ENCODE measurements around the gene GPN2. TPM values are rescaled to one million over a fixed set of nuclear protein-coding genes. Genes with fewer than 3 reads are reported as not detected.

The GPN2 gene
- polyA plus RNA-seq, 1 experiment = 28.7 TPM

- CTCF ChIA-PET = interaction anchor here (0.5 kb wide), 1 partner anchor 45 kb away, joined by 4 read pairs; no protein-coding TSS in a partner anchor
- Histone ChIP-seq H3K27me3 (ENCODE audit: control insufficient read depth, insufficient read depth, low read length) (no peaks in the 10 kb centered on the region), H3K9me3 (ENCODE audit: control insufficient read depth, insufficient read depth, low read length) (no peaks in the 10 kb centered on the region), H3K4me3 (ENCODE audit: low read depth, low read length) (no peak overlapping the region), H3K27ac (ENCODE audit: low read depth, low read length) (no peak overlapping the region)
- no peak for DNase-seq (ENCODE audit: low read depth, low spot score)
- TF ChIP-seq CTCF (IDR thresholded peaks at IDR 0.05; ENCODE audit: low read depth, low read length) = no peak
- POLR2A ChIA-PET = interaction anchor here (1.4 kb wide), 1 partner anchor 10 kb away, joined by 4 read pairs; no protein-coding TSS in a partner anchor
These were observed 26.4 kb downstream of the GPN2 start for GRCh38 chr1:26863685-26864077.

DNA sequence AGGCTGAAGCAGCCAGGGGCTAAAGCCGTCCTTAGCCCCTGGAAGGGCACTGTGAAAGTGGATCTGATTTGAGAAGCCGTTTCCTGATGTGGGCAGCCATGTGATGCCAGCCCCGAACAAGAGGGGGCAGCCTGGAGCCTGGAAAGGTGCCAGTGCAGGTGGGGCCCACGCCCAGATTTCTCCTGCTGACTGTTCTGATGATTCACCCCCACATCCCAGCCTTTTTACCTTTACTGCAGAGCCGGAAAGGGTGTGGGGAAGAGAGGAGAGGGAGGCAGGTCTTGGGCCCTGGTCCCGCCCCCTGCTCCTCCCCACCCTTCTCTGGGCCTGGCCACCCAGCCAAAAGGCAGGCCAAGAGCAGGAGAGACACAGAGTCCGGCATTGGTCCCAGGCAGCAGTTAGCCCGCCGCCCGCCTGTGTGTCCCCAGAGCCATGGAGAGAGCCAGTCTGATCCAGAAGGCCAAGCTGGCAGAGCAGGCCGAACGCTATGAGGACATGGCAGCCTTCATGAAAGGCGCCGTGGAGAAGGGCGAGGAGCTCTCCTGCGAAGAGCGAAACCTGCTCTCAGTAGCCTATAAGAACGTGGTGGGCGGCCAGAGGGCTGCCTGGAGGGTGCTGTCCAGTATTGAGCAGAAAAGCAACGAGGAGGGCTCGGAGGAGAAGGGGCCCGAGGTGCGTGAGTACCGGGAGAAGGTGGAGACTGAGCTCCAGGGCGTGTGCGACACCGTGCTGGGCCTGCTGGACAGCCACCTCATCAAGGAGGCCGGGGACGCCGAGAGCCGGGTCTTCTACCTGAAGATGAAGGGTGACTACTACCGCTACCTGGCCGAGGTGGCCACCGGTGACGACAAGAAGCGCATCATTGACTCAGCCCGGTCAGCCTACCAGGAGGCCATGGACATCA, 27.1 kb downstream of the GPN2 start, which contains the start of gene SFN:
TSS of gene SFN (plus strand) at position 369 of the 904 bp plus-strand sequence. CDS start at position 433, 64 bp downstream.
- ChIA-PET POLR2A (no interaction called here), CTCF (interaction anchor here (0.5 kb wide), 1 partner anchor 44 kb away, joined by 4 read pairs; no protein-coding TSS in a partner anchor)
- TF ChIP-seq CTCF (IDR thresholded peaks at IDR 0.05; ENCODE audit: low read depth, low read length) = 0 out of 2 replicates have a peak, but pooled peaks have one; percentile 6
- H3K27me3 ChIP-seq (ENCODE audit: control insufficient read depth, insufficient read depth, low read length) = no peaks in the 10 kb centered on the region
- no peak within 1 kb of the TSS for H3K27ac ChIP-seq (ENCODE audit: low read depth, low read length)
- DNase-seq (ENCODE audit: low read depth, low spot score) = no peak
- no peaks in the 10 kb centered on the region for H3K9me3 ChIP-seq (ENCODE audit: control insufficient read depth, insufficient read depth, low read length)
- H3K4me3 ChIP-seq (ENCODE audit: low read depth, low read length) = peak within 1 kb of the TSS; percentile 34

GRCh38 chr1:26861889-26862378, 28.1 kb downstream of the GPN2 start:
- ChIA-PET CTCF (interaction anchor here (0.9 to 1.3 kb wide), 3 partner anchors 25 to 260 kb away, joined by 3 to 5 read pairs (median 3); no protein-coding TSS in a partner anchor), POLR2A (no interaction called here)
- no peaks in the 10 kb centered on the region for H3K27me3 ChIP-seq (ENCODE audit: control insufficient read depth, insufficient read depth, low read length)
- TF ChIP-seq CTCF (IDR thresholded peaks at IDR 0.05; ENCODE audit: low read depth, low read length) = no peak
- no peak overlapping the region for H3K27ac ChIP-seq (ENCODE audit: low read depth, low read length)
- H3K9me3 ChIP-seq (ENCODE audit: control insufficient read depth, insufficient read depth, low read length) = no peaks in the 10 kb centered on the region
- H3K4me3 ChIP-seq (ENCODE audit: low read depth, low read length) = no peak overlapping the region
- DNase-seq (ENCODE audit: low read depth, low spot score) = no peak

- Histone ChIP-seq H3K9me3 (ENCODE audit: control insufficient read depth, insufficient read depth, low read length) (no peaks in the 10 kb centered on the region), H3K27ac (ENCODE audit: low read depth, low read length) (peak overlapping the region; percentile 21), H3K4me3 (ENCODE audit: low read depth, low read length) (no peak overlapping the region), H3K27me3 (ENCODE audit: control insufficient read depth, insufficient read depth, low read length) (no peaks in the 10 kb centered on the region)
- peak; percentile 37 for TF ChIP-seq CTCF (IDR thresholded peaks at IDR 0.05; ENCODE audit: low read depth, low read length)
- CTCF ChIA-PET = interaction anchor here (0.9 to 1.3 kb wide), 3 partner anchors 26 to 259 kb away, joined by 3 to 5 read pairs (median 3); no protein-coding TSS in a partner anchor
- POLR2A ChIA-PET = no interaction called here
- DNase-seq (ENCODE audit: low read depth, low spot score) = no peak
These were observed 28.8 kb downstream of the GPN2 start for GRCh38 chr1:26861286-26861701.
